GM21723 (cell line): Measurements from ENCODE around the gene ZNF808.
A peak's percentile ranks its signal among the peaks of the same experiment; 100 is the strongest.
"Not testable (repeated sequence)": the region's sequence is repeated elsewhere in the genome, so short reads cannot be mapped to it uniquely, and the experiment has no call there.

Source experiments
- ATAC-seq: cut with Tn5 transposase; IDR thresholded peaks from one replicate; pipeline ENCODE4 v1.9.1; 2021; ENCODE audit warnings: mild to moderate bottlenecking, moderate library complexity; ENCODE audit not compliant: unreplicated experiment

The ZNF808 gene

GRCh38 chr19:52527134-52527955, at the start of gene ZNF808:
ZNF808 (plus strand) TSS chr19:52527668; CDS start chr19:52543285, 15,617 bp downstream.
- ATAC-seq, result peak; percentile 85

GRCh38 chr19:52484111-52484743, 43.2 kb upstream of the ZNF808 start:
- ATAC-seq, result not testable (repeated sequence)

- not testable (repeated sequence) for ATAC-seq
These were observed 42.4 kb upstream of the ZNF808 start for GRCh38 chr19:52485064-52485463.

- not testable (repeated sequence) for ATAC-seq
These were observed 41.8 kb upstream of the ZNF808 start for GRCh38 chr19:52485561-52486240.

GRCh38 chr19:52492201-52492993, 35.1 kb upstream of the ZNF808 start:
- ATAC-seq, result no peak

- no peak for ATAC-seq
These were observed 34.4 kb upstream of the ZNF808 start for GRCh38 chr19:52492994-52493470.

- ATAC-seq, result no peak
These were observed 33.0 kb upstream of the ZNF808 start for GRCh38 chr19:52494518-52494917.

GRCh38 chr19:52498571-52498970, 28.9 kb upstream of the ZNF808 start:
- no peak for ATAC-seq

GRCh38 chr19:52500474-52500873, 27.0 kb upstream of the ZNF808 start:
- ATAC-seq, result not testable (repeated sequence)

GRCh38 chr19:52500991-52501390, 26.5 kb upstream of the ZNF808 start:
- ATAC-seq, result not testable (repeated sequence)

- ATAC-seq, result no peak
These were observed 20.2 kb upstream of the ZNF808 start for GRCh38 chr19:52507266-52507665.

- no peak for ATAC-seq
These were observed 11.3 kb upstream of the ZNF808 start for GRCh38 chr19:52516191-52516590.

GRCh38 chr19:52518646-52519045, 8.8 kb upstream of the ZNF808 start:
- ATAC-seq, result no peak

GRCh38 chr19:52519175-52519574, 8.3 kb upstream of the ZNF808 start:
- ATAC-seq, result not testable (repeated sequence)

GRCh38 chr19:52520013-52520412, 7.5 kb upstream of the ZNF808 start:
- no peak for ATAC-seq

GRCh38 chr19:52522551-52522950, 4.9 kb upstream of the ZNF808 start:
- no peak for ATAC-seq

- ATAC-seq, result no peak
These were observed 3.4 kb upstream of the ZNF808 start for GRCh38 chr19:52524086-52524485.

- ATAC-seq, result no peak
These were observed 486 bp downstream of the ZNF808 start for GRCh38 chr19:52527956-52528351.

GRCh38 chr19:52532480-52532879, 5.0 kb downstream of the ZNF808 start:
- ATAC-seq, result no peak

GRCh38 chr19:52533901-52534300, 6.4 kb downstream of the ZNF808 start:
- ATAC-seq, result no peak

GRCh38 chr19:52535385-52535770, 7.9 kb downstream of the ZNF808 start:
- peak; percentile 12 for ATAC-seq
